H1 (cell line): ENCODE results near the gene MOCS1.

Experiments
- CHD1 ChIP-seq: IDR thresholded peaks from 2 replicates; pipeline ENCODE4 v1.6.1; 2012; ENCODE audit warnings: low read depth, low read length, improper control_type of control experiment
- CTCF ChIP-seq, 3 experiments: IDR thresholded peaks; 1 replicate in 2 of 3; 2 replicates in 1 of 3; pipeline versions ENCODE4 v1.5.1 to v1.6.1; 2011; ENCODE audit warnings: low read length in 3 of 3, mild to moderate bottlenecking in 3 of 3, inconsistent platforms in 2 of 3, low read depth in 1 of 3, moderate library complexity in 1 of 3; ENCODE audit not compliant: insufficient read depth in 1 of 3; ENCODE audit errors: control extremely low read depth in 1 of 3
- EGR1 ChIP-seq: IDR thresholded peaks from 2 replicates; pipeline ENCODE4 v1.6.1; 2011; ENCODE audit warnings: low read depth, low read length, borderline replicate concordance
- EP300 ChIP-seq, 2 experiments: IDR thresholded peaks; 1 replicate in 1 of 2; 2 replicates in 1 of 2; pipeline ENCODE4 v1.6.1; 2011 to 2012; ENCODE audit warnings: low read depth in 2 of 2, low read length in 2 of 2, mild to moderate bottlenecking in 2 of 2, borderline replicate concordance in 1 of 2, inconsistent platforms in 1 of 2, moderate library complexity in 1 of 2
- EZH2 ChIP-seq: fragments of 200-600 bp; sonication (generic); IDR thresholded peaks from 2 replicates; pipeline ENCODE4 v1.7.1; 2012; ENCODE audit warnings: low read depth, mild to moderate bottlenecking, moderate library complexity, low read length, inconsistent platforms; ENCODE audit not compliant: severe bottlenecking
- KDM4A ChIP-seq: IDR thresholded peaks from one replicate; pipeline ENCODE4 v1.7.1; 2012; ENCODE audit warnings: low read depth, mild to moderate bottlenecking, moderate library complexity, low read length, inconsistent platforms; ENCODE audit not compliant: severe bottlenecking
- MAFK ChIP-seq: IDR thresholded peaks from 2 replicates; pipeline ENCODE4 v1.6.1; 2012; ENCODE audit warnings: low read depth, mild to moderate bottlenecking, improper control_type of control experiment, low read length
- POLR2A ChIP-seq, 2 experiments: IDR thresholded peaks; 1 replicate in 1 of 2; 2 replicates in 1 of 2; pipeline ENCODE4 v1.6.1; 2011; ENCODE audit warnings: low read depth in 2 of 2, low read length in 2 of 2, mild to moderate bottlenecking in 2 of 2; ENCODE audit errors: control extremely low read depth in 1 of 2
- RNF2 ChIP-seq: fragments of 200-900, 300-1000 bp; sonication (generic); IDR thresholded peaks from 2 replicates; pipeline ENCODE4 v1.7.1; 2016; ENCODE audit warnings: borderline replicate concordance, low read depth, mild to moderate bottlenecking, antibody characterized with exemption, low read length; ENCODE audit not compliant: poor library complexity, severe bottlenecking; ENCODE audit errors: missing control alignments
- SIN3A ChIP-seq, 2 experiments: IDR thresholded peaks in 1 of 2; conservative IDR thresholded peaks in 1 of 2; 2 replicates each; pipeline ENCODE4 v1.6.1; 2011 to 2012; ENCODE audit warnings: low read length in 2 of 2, improper control_type of control experiment in 1 of 2, low read depth in 1 of 2, mild to moderate bottlenecking in 1 of 2
- YY1 ChIP-seq: IDR thresholded peaks from 2 replicates; pipeline ENCODE4 v1.6.1; 2011; ENCODE audit warnings: low read depth, mild to moderate bottlenecking, low read length
- ZNF274 ChIP-seq: IDR thresholded peaks from 2 replicates; pipeline ENCODE4 v1.7.0; 2012; ENCODE audit warnings: low read length, borderline replicate concordance; ENCODE audit errors: extremely low read depth
- TF ChIP-seq, protein P1 (sequence below): fragments of 300-600 bp; sonication (generic); IDR thresholded peaks from 2 replicates; pipeline ENCODE4 v1.7.1; 2012; ENCODE audit warnings: low read length, moderate library complexity, mild to moderate bottlenecking, inconsistent platforms; ENCODE audit not compliant: insufficient replicate concordance

GRCh38 chr6:39937686-39938333 lies 3.5 kb upstream of the MOCS1 start:
- TF ChIP-seq POLR2A (IDR thresholded peaks at IDR 0.05; ENCODE audit: control extremely low read depth in 1 of 2, low read depth in 2 of 2, low read length in 2 of 2): no peak
- no peak for TF ChIP-seq EZH2
- TF ChIP-seq CTCF (IDR thresholded peaks at IDR 0.05; ENCODE audit: control extremely low read depth in 1 of 3, insufficient read depth in 1 of 3, low read depth in 1 of 3, low read length in 3 of 3): no peak
- TF ChIP-seq YY1: no peak
- no peak for TF ChIP-seq EGR1
- no peak for TF ChIP-seq ZNF274
- TF ChIP-seq KDM4A: no peak
- TF ChIP-seq CHD1: no peak
- TF ChIP-seq, protein P1, sequence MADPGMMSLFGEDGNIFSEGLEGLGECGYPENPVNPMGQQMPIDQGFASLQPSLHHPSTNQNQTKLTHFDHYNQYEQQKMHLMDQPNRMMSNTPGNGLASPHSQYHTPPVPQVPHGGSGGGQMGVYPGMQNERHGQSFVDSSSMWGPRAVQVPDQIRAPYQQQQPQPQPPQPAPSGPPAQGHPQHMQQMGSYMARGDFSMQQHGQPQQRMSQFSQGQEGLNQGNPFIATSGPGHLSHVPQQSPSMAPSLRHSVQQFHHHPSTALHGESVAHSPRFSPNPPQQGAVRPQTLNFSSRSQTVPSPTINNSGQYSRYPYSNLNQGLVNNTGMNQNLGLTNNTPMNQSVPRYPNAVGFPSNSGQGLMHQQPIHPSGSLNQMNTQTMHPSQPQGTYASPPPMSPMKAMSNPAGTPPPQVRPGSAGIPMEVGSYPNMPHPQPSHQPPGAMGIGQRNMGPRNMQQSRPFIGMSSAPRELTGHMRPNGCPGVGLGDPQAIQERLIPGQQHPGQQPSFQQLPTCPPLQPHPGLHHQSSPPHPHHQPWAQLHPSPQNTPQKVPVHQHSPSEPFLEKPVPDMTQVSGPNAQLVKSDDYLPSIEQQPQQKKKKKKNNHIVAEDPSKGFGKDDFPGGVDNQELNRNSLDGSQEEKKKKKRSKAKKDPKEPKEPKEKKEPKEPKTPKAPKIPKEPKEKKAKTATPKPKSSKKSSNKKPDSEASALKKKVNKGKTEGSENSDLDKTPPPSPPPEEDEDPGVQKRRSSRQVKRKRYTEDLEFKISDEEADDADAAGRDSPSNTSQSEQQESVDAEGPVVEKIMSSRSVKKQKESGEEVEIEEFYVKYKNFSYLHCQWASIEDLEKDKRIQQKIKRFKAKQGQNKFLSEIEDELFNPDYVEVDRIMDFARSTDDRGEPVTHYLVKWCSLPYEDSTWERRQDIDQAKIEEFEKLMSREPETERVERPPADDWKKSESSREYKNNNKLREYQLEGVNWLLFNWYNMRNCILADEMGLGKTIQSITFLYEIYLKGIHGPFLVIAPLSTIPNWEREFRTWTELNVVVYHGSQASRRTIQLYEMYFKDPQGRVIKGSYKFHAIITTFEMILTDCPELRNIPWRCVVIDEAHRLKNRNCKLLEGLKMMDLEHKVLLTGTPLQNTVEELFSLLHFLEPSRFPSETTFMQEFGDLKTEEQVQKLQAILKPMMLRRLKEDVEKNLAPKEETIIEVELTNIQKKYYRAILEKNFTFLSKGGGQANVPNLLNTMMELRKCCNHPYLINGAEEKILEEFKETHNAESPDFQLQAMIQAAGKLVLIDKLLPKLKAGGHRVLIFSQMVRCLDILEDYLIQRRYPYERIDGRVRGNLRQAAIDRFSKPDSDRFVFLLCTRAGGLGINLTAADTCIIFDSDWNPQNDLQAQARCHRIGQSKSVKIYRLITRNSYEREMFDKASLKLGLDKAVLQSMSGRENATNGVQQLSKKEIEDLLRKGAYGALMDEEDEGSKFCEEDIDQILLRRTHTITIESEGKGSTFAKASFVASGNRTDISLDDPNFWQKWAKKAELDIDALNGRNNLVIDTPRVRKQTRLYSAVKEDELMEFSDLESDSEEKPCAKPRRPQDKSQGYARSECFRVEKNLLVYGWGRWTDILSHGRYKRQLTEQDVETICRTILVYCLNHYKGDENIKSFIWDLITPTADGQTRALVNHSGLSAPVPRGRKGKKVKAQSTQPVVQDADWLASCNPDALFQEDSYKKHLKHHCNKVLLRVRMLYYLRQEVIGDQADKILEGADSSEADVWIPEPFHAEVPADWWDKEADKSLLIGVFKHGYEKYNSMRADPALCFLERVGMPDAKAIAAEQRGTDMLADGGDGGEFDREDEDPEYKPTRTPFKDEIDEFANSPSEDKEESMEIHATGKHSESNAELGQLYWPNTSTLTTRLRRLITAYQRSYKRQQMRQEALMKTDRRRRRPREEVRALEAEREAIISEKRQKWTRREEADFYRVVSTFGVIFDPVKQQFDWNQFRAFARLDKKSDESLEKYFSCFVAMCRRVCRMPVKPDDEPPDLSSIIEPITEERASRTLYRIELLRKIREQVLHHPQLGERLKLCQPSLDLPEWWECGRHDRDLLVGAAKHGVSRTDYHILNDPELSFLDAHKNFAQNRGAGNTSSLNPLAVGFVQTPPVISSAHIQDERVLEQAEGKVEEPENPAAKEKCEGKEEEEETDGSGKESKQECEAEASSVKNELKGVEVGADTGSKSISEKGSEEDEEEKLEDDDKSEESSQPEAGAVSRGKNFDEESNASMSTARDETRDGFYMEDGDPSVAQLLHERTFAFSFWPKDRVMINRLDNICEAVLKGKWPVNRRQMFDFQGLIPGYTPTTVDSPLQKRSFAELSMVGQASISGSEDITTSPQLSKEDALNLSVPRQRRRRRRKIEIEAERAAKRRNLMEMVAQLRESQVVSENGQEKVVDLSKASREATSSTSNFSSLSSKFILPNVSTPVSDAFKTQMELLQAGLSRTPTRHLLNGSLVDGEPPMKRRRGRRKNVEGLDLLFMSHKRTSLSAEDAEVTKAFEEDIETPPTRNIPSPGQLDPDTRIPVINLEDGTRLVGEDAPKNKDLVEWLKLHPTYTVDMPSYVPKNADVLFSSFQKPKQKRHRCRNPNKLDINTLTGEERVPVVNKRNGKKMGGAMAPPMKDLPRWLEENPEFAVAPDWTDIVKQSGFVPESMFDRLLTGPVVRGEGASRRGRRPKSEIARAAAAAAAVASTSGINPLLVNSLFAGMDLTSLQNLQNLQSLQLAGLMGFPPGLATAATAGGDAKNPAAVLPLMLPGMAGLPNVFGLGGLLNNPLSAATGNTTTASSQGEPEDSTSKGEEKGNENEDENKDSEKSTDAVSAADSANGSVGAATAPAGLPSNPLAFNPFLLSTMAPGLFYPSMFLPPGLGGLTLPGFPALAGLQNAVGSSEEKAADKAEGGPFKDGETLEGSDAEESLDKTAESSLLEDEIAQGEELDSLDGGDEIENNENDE: no peak
- TF ChIP-seq EP300 (IDR thresholded peaks at IDR 0.05; ENCODE audit: borderline replicate concordance in 1 of 2, low read depth in 2 of 2, low read length in 2 of 2): no peak
- TF ChIP-seq RNF2: no peak
- no peak for TF ChIP-seq SIN3A (conservative IDR thresholded peaks at IDR 0.05 in 1 of 2, IDR thresholded peaks at IDR 0.05 in 1 of 2; ENCODE audit: low read depth in 1 of 2, low read length in 2 of 2)
- no peak for TF ChIP-seq MAFK
